ENCODE results near the gene ST6GAL1. TPM values are rescaled to one million over a fixed set of nuclear protein-coding genes. Genes with fewer than 3 reads are reported as not detected.

The ST6GAL1 gene
- total and polyA plus RNA-seq, 2 of the 8 experiments (the other 6 are each of a cell fraction or from before 2014, with no cell fraction given), result 62.8 to 80.9 TPM

- H4K8ac ChIP-seq (ENCODE audit: extremely low read depth, insufficient read depth, low read length), result no peak overlapping the region
- H3K23me2 ChIP-seq (ENCODE audit: low read depth, low read length), result no peaks in the 10 kb centered on the region
- DNase-seq (ENCODE audit: low read depth in 1 of 2, low spot score in 2 of 2), result no peak
- 85% methylated on average over 5 of the region's 5 CpGs; no CpG with 5 or more reads in 1 of the 2 experiments for WGBS, 2 experiments (ENCODE audit: extremely low coverage in 1 of 2, insufficient coverage in 1 of 2, insufficient read length in 1 of 2, insufficient replicate concordance in 2 of 2, low coverage in 1 of 2, low lambda C conversion rate in 2 of 2, missing lambda C conversion rate in 1 of 2)
- no peak overlapping the region for H4K91ac ChIP-seq (replicated peaks; ENCODE audit: insufficient read length, low read length)
- no peak overlapping the region; the same call in 1 of the 2 replicates for H2BK5ac ChIP-seq (ENCODE audit: low read depth, low read length)
- H2AFZ ChIP-seq (ENCODE audit: low read length), result no peak overlapping the region
- no peak overlapping the region for H3K4ac ChIP-seq (replicated peaks; ENCODE audit: insufficient read length, low read depth, low read length)
- H3K4me3 ChIP-seq (ENCODE audit: extremely low read depth in 1 of 4, insufficient read depth in 2 of 4, low read depth in 3 of 4, low read length in 4 of 4), result no peak overlapping the region
- no peak overlapping the region for H3K14ac ChIP-seq (ENCODE audit: insufficient read length)
- no peak overlapping the region for H2BK120ac ChIP-seq (replicated peaks; ENCODE audit: low read depth, low read length)
- H4K20me1 ChIP-seq (replicated peaks in 1 of 2; ENCODE audit: control insufficient read depth in 1 of 2, insufficient read depth in 2 of 2, low read length in 2 of 2), result no peaks in the 10 kb centered on the region
- peaks cover 7 to 9% of the 10 kb centered on the region in 2 experiments; a peak in 3 of 4 replicates for H3K9me3 ChIP-seq (ENCODE audit: insufficient read depth in 2 of 2, low read depth in 1 of 2, low read length in 1 of 2)
- H2BK12ac ChIP-seq (ENCODE audit: low read depth, low read length), result 0 out of 2 replicates have a peak overlapping the region, but pooled peaks have one; percentile 11
- no peak for TF ChIP-seq NRF1 (IDR thresholded peaks at IDR 0.05; ENCODE audit: low read depth, low read length)
- TF ChIP-seq CHD1 (IDR thresholded peaks at IDR 0.05; ENCODE audit: low read depth, low read length), result no peak
- TF ChIP-seq EZH2 (IDR thresholded peaks at IDR 0.05; ENCODE audit: low read depth, low read length, severe bottlenecking), result no peak
- no peak for TF ChIP-seq SAP30 (IDR thresholded peaks at IDR 0.05; ENCODE audit: insufficient read depth, insufficient replicate concordance, low read length)
- TF ChIP-seq JUN (IDR thresholded peaks at IDR 0.05; ENCODE audit: low read depth, low read length), result no peak
- no peak for TF ChIP-seq MAFK (IDR thresholded peaks at IDR 0.05; ENCODE audit: low read depth, low read length)
- TF ChIP-seq RAD21 (IDR thresholded peaks at IDR 0.05 in 1 of 2, conservative IDR thresholded peaks at IDR 0.05 in 1 of 2; ENCODE audit: low read depth in 2 of 2, low read length in 2 of 2), result no peak
- no peak for TF ChIP-seq CBX5 (IDR thresholded peaks at IDR 0.05; ENCODE audit: low read depth, low read length)
- TF ChIP-seq POU5F1 (IDR thresholded peaks at IDR 0.05; ENCODE audit: low read depth, low read length), result no peak
- no peak overlapping the region for H3K23ac ChIP-seq (ENCODE audit: insufficient read length)
- H2BK15ac ChIP-seq (ENCODE audit: low read length), result no peak overlapping the region
- H3K79me1 ChIP-seq (ENCODE audit: low read depth, low read length), result no peaks in the 10 kb centered on the region
- no peaks in the 10 kb centered on the region for H3K79me2 ChIP-seq (ENCODE audit: control insufficient read depth in 1 of 2, insufficient read depth in 2 of 2, low read length in 2 of 2)
- FAIRE-seq, result no peak
- ChIA-PET POLR2A (ENCODE audit: partially characterized antibody) (no interaction called here), CTCF (ENCODE audit: partially characterized antibody) (interaction anchor here (1.1 kb wide), 1 partner anchor 257 kb away, joined by 4 read pairs; no protein-coding TSS in a partner anchor)
- H3K9ac ChIP-seq (replicated peaks in 1 of 4; ENCODE audit: extremely low read depth in 1 of 4, low read depth in 3 of 4, low read length in 3 of 4), result no peak overlapping the region
- peaks cover 0 to 15% (median 3%) of the 10 kb centered on the region in 4 experiments; a peak in 5 of 7 replicates for H3K4me1 ChIP-seq (replicated peaks in 1 of 4; ENCODE audit: control insufficient read depth in 3 of 4, insufficient read depth in 4 of 4, low read length in 3 of 4)
- H3K36me3 ChIP-seq (ENCODE audit: control insufficient read depth in 2 of 4, insufficient read depth in 4 of 4, low read length in 3 of 4), result peaks cover 0 to 3% (median 0%) of the 10 kb centered on the region in 4 experiments; a peak in 1 of 8 replicates
- no peak overlapping the region; the same call in 1 of the 2 replicates for H3K18ac ChIP-seq (ENCODE audit: extremely low read depth, low read length)
- H2BK20ac ChIP-seq (ENCODE audit: low read length), result peak overlapping the region; percentile 1; the same call in 1 of the 2 replicates
- no peak overlapping the region for H3K4me2 ChIP-seq (ENCODE audit: insufficient read depth in 1 of 2, low read depth in 2 of 2, low read length in 2 of 2)
- no peak overlapping the region for H4K5ac ChIP-seq (ENCODE audit: insufficient read length, low read depth, low read length)
- H3K27me3 ChIP-seq (replicated peaks in 1 of 4; ENCODE audit: control insufficient read depth in 3 of 4, extremely low read depth in 1 of 4, insufficient read depth in 3 of 4, low read length in 3 of 4), result no peaks in the 10 kb centered on the region
- no peak overlapping the region for H3K56ac ChIP-seq (replicated peaks; ENCODE audit: insufficient read length, low read depth, low read length)
- H3K27ac ChIP-seq (ENCODE audit: low read depth, low read length), result no peak overlapping the region
- H2AK5ac ChIP-seq (ENCODE audit: low read depth, low read length), result no peak overlapping the region
Measured at GRCh38 chr3:186895406-186895805, 34.9 kb upstream of the ST6GAL1 start.

Measured in H1 (cell line).